ENCODE data around the gene SCN1B.
A peak's percentile ranks its signal among the peaks of the same experiment; 100 is the strongest.

Gene SCN1B

DNA sequence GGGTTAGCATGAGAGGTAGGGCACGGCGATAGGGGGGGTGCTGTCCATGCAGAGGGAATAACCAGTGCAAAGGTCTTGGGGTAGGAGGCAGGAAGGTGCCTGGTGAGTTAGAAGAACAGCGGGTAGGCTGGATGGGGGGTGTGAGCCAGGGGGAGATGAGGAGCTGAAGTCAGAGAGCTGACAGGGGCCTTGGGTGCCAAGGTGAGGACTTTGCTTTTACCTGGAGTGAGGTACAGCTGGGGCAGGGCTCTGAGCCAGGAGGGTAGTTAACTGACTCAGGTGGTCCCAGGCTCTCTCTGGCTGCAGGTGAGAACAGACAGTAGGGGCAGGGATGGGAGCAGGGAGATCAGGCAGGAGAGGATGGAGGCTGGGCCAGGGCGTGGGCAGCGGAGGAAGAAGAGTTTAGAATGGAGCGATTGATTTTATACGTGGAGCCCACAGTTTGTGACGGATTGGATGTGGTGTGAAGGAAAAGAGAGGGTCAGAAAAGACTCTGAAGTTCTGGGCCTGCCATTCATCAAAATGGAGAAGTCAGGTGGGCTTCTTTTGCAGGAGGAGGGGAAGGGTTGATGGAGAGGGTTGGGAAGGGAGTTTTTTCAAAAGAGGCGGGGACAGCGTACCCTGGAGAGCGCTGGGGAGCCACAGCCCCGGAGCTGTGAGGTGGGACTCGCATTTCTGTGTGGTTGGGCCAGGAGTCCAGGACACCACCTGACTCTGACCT is 31.3 kb upstream of the SCN1B start (continued):
- TF ChIP-seq ZNF548 (tag by site-specific recombination; IDR thresholded peaks at IDR 0.05), result no peak

DNA sequence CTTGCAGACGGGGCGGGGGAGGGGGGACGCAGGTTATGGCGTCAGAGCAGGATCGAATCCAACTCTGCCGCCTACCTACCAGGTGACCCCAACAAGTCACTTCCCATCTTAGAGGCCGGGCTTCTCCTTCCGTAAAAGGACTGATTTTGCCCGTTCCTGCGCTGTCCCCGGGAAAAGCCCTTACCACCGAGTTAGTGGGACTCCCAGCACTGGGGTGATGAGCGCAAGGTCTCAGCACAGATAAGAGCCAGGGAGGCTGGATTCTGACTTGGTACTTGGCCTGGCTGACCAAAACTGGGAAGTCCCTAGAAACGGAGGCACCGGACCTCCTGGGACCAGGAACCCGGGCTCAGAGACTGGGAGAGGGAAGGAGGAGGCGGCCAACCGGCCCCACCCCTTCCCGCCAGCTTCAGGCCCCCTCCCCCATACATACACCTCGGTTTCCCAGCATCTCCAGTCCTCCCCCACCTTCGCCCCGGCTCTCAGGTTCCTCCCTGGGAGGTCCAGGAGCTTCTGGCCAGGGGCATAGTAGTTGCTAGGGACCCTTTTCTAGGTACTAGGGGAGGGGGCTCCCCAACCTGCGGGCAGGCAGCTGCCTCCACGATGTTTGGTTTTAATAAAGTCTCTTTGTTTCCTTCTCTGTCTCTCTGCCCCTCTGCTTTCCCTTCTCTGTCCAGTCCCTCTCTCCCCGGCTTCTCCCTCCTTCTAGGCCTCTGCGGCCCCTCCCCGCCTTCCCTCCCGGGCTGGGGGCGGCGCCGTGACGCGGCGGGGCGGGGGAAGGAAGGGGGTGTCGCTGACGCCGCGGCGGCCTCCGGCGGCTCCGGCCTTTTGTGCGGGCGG is 30.6 kb upstream of the SCN1B start, which contains the start of gene GRAMD1A:
Gene GRAMD1A (plus strand): TSS at position 826 of the 840 bp plus-strand sequence. CDS start 156 bp downstream, outside the sequence.
- ChIA-PET CTCF (interaction anchor here (0.6 to 4.3 kb wide), 12 partner anchors 13 to 360 kb away, joined by 3 to 35 read pairs (median 4); no protein-coding TSS in a partner anchor), POLR2A (interaction anchor here (0.5 to 3.0 kb wide), 21 partner anchors 9 to 914 kb away, joined by 3 to 20 read pairs (median 5); partner anchors contain the start of genes SCGB2B2, SCN1B, ZNF30 and ZNF302)
- H3K9me3 ChIP-seq (ENCODE audit: control insufficient read depth, insufficient read depth, low read depth, low read length), result no peaks in the 10 kb centered on the region
- H3K4me3 ChIP-seq (ENCODE audit: low read depth, low read length), result peak within 1 kb of the TSS; percentile 63
- H3K4me1 ChIP-seq (ENCODE audit: control insufficient read depth, insufficient read depth, low read length), result peaks cover 35% of the 10 kb centered on the region
- H3K36me3 ChIP-seq (ENCODE audit: control insufficient read depth in 2 of 2, insufficient read depth in 1 of 2, low read length in 2 of 2), result peaks cover 29 to 31% of the 10 kb centered on the region in 2 experiments
- H3K27ac ChIP-seq (ENCODE audit: extremely low read depth, low read depth, low read length), result peak within 1 kb of the TSS; percentile 98
- TF ChIP-seq ZFP41 (tag by site-specific recombination; IDR thresholded peaks at IDR 0.05; ENCODE audit: borderline replicate concordance) (no peak), ZBTB20 (tag by site-specific recombination; IDR thresholded peaks at IDR 0.05) (peak; percentile 90), ZNF19 (tag by site-specific recombination; IDR thresholded peaks at IDR 0.05; ENCODE audit: low read depth) (no peak), ZNF394 (tag by site-specific recombination; IDR thresholded peaks at IDR 0.05; ENCODE audit: borderline replicate concordance) (peak; percentile 88; the same call in 1 of the 2 replicates), GLIS2 (tag by site-specific recombination; IDR thresholded peaks at IDR 0.05) (peak; percentile 93), ZNF596 (tag by site-specific recombination; IDR thresholded peaks at IDR 0.05) (no peak), ZSCAN23 (tag by site-specific recombination; IDR thresholded peaks at IDR 0.05) (0 out of 2 replicates have a peak, but pooled peaks have one; percentile 22), ZNF529 (tag by site-specific recombination; IDR thresholded peaks at IDR 0.05; ENCODE audit: insufficient replicate concordance) (no peak), KLF9 (tag by site-specific recombination; IDR thresholded peaks at IDR 0.05; ENCODE audit: low read depth) (peak; percentile 84), ZNF76 (tag by site-specific recombination; IDR thresholded peaks at IDR 0.05; ENCODE audit: borderline replicate concordance, low read depth) (peak; percentile 91), PRDM10 (tag by site-specific recombination; IDR thresholded peaks at IDR 0.05) (peak; percentile 91), ZNF423 (tag by site-specific recombination; IDR thresholded peaks at IDR 0.05) (peak; percentile 66), ZBTB26 (tag by site-specific recombination; optimal IDR thresholded peaks at IDR 0.05) (peak; percentile 37), ZNF24 (tag by site-specific recombination; IDR thresholded peaks at IDR 0.05) (peak; percentile 83; the same call in 1 of the 2 replicates), ZNF354C (tag by site-specific recombination; IDR thresholded peaks at IDR 0.05; ENCODE audit: borderline replicate concordance, low read depth) (no peak), ZNF473 (tag by site-specific recombination; IDR thresholded peaks at IDR 0.05) (no peak), ZNF138 (tag by site-specific recombination; IDR thresholded peaks at IDR 0.05; ENCODE audit: borderline replicate concordance) (no peak), GFI1B (tag by site-specific recombination; IDR thresholded peaks at IDR 0.05) (no peak; the same call in none of the 2 replicates), ZNF555 (tag by site-specific recombination; conservative IDR thresholded peaks at IDR 0.05) (no peak), KLF7 (tag by site-specific recombination; IDR thresholded peaks at IDR 0.05; ENCODE audit: borderline replicate concordance) (peak; percentile 91), ZNF350 (tag by site-specific recombination; IDR thresholded peaks at IDR 0.05) (no peak), ZNF654 (tag by site-specific recombination; IDR thresholded peaks at IDR 0.05; ENCODE audit: low read depth) (no peak), ZNF211 (tag by site-specific recombination; IDR thresholded peaks at IDR 0.05; ENCODE audit: low read depth) (no peak), MYNN (tag by site-specific recombination; IDR thresholded peaks at IDR 0.05; ENCODE audit: borderline replicate concordance) (no peak), ZNF121 (tag by site-specific recombination; IDR thresholded peaks at IDR 0.05) (peak; percentile 9; the same call in 1 of the 2 replicates), OSR2 (tag by site-specific recombination; IDR thresholded peaks at IDR 0.05) (no peak)
- TF ChIP-seq, protein P1, sequence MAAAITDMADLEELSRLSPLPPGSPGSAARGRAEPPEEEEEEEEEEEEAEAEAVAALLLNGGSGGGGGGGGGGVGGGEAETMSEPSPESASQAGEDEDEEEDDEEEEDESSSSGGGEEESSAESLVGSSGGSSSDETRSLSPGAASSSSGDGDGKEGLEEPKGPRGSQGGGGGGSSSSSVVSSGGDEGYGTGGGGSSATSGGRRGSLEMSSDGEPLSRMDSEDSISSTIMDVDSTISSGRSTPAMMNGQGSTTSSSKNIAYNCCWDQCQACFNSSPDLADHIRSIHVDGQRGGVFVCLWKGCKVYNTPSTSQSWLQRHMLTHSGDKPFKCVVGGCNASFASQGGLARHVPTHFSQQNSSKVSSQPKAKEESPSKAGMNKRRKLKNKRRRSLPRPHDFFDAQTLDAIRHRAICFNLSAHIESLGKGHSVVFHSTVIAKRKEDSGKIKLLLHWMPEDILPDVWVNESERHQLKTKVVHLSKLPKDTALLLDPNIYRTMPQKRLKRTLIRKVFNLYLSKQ (tag by site-specific recombination; IDR thresholded peaks at IDR 0.05; ENCODE audit: borderline replicate concordance), result no peak

Data from HEK293 (cell line).